Activated effector memory CD4-positive, alpha-beta T cell treated with Interleukin-2 at 50 U/mL for 16 hours (primary cell): Measurements from ENCODE around the gene GANC.

Source experiments
- DNase-seq: peaks from one replicate; pipeline ENCODE4 v3.0.0-alpha.2; 2020

The GANC gene

GRCh38 chr15:42348083-42348482, 75.1 kb downstream of the GANC start:
- no peak for DNase-seq

DNA sequence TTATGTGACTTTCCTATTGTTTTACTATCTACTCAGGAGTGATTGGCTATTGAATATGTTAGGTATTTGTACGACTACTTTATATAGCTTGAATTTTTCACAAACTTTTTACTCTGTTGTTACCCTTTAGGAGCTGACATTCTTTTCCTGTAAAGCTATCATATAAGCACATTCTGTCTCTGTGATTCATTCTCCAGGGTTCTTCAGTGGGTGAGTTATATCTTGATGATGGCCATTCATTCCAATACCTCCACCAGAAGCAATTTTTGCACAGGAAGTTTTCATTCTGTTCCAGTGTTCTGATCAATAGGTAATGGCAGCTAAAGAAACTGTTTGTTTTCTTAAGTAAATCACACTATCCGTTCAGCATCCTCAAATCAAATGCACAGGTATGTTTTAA, 76.2 kb downstream of the GANC start:
- no peak for DNase-seq

GRCh38 chr15:42352401-42352800, 79.4 kb downstream of the GANC start:
- no peak for DNase-seq

DNA sequence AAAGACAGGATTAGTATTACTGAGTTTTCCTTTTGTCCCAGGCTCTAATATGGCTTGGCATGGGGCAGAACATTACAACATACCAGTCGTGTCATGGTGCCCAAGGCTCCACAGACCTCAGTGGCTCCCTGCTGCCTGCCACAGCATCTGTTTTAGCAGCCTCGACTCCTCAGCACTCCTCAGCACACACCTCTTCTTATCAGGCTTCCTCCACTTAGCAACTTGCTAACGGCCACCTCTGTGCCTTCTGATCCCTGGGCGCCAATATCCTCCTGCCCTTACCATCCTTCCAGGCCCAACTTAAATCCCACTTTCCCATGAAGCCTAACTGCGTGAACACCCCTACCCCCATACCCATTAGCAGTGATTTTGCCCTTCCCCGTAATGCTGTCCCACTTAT, 80.1 kb downstream of the GANC start:
- no peak for DNase-seq

DNA sequence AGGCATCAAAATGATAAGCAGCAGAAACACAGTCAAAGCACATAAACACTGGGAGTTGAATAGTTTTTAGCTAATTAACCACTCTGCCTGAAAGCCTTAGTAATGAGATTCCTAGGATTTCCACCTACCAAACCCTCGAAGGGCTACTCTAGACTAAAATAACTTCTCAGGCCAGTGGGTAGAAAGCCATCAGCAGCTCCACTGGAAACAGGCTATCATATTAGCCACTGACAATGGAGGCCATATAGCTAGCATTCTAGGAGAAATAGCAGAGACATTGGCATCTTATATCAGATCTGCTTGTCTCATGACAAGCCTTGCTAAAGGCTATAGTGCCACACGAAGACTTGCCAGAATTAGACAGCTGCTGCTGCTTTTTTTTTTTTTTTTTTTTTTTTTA, 81.8 kb downstream of the GANC start:
- no peak for DNase-seq

DNA sequence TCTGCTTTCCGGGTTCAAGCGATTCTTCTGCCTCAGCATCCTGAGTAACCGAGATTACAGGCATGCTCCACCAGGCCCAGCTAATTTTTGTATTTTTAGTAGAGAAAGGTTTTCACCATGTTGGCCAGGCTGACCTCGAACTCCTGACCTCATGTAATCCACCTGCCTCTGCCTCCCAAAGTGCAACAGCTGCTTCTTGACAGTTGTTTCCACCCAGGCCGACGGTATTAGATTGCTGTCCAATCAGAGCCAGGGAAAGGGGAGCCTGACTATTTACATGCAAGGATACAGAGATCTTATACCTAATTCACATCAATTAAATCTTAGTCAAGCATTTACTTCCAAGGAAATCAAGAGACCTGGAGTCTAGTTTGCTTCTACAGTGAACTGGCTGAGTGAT, 82.3 kb downstream of the GANC start:
- DNase-seq: no peak

DNA sequence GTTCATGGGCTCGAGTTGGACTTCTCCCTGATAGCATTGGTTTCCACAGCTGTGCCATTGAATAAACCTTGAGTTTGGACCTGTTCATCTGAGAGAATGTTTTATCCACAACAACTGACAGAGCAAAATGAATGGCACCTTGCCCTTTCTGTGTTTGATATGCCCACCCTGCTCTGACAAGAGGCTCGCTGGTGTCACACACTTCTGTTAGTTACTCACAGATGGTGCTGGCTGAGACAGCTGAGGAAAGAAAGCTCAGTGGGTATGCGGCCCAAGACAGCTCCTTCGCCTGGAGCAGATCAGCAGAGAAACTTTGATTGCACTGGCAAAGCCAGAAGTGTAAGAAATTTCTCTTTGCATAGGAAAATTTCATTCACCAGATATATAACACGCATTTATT, 83.8 kb downstream of the GANC start:
- DNase-seq: no peak

DNA sequence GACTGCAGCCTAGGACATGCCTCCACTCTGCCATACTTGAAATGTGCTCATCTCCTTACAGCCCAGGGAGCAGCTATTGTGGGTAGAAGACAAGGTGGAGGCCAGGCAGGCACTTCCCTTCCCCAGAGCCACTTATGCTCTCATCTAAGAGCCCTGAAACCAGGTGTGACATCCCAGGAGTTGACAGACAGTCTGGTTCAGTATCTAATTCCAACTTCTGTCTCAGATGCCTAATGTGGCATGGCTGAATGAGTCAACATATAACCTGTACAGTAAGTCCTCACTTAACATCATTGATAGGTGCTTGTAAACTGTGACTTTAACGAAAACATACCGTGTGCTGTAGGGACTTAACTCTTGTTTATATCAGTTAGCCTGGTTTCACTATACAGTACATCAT, 85.1 kb downstream of the GANC start:
- no peak for DNase-seq

DNA sequence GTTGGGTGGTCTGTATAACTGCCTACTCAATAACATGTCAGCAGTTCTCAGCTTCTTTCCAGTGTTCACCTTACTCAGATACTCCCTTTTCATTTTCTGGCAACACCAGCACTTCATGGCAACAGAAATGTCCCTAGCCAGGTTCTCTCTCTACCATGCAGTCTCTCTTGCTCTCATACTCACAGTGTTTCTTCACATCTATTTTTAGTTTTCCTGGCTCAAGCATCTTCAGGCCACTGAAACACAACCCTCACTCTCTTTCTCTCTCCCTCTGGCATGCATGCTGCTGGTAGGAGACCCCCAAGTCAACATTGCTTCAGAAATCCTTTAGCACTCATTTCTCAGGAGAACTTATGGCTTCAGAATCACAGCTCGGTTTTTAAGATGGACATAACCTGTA, 86.2 kb downstream of the GANC start, which contains the start of gene CAPN3:
Gene CAPN3 (plus strand): TSS at position 253 of the 400 bp plus-strand sequence. CDS start 305 bp downstream, outside the sequence.
- no peak for DNase-seq

DNA sequence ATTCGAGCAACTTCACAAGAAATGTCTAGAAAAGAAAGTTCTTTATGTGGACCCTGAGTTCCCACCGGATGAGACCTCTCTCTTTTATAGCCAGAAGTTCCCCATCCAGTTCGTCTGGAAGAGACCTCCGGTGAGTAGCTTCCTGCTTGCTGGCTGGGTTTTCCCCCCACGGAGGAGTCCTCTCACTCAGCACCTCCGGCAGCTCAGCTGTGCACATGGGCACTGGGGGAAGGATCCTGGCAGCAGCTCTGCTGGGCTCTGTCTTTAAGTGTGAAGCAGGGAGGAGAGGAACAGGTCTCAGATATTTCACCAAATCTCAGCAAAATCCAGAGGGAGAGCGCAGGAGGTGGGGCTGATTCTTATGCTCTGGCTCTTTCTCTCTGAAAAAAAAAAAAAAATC, 87.0 kb downstream of the GANC start:
- no peak for DNase-seq

GRCh38 chr15:42360535-42361112, 87.6 kb downstream of the GANC start:
- no peak for DNase-seq

GRCh38 chr15:42363487-42363886, 90.5 kb downstream of the GANC start:
- no peak for DNase-seq

DNA sequence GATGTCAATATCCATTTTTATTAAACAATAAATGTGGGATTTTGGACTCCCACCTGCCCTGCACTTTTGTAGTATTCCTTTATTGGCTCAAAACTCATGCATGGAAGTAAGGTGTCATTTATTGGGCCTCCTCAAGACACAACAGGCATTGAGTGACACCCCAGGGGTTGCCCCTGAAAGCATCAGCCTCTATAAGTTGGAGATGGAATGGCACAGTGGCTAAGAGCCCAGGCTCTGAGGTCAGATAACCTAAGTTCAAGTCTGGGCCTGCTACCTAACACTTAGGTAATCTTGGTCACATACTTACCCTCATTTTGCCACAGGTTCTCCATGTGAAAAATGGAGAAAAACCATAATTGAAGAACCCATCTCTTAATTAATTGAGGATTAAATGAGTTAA, 90.9 kb downstream of the GANC start:
- no peak for DNase-seq

GRCh38 chr15:42364529-42364928, 91.5 kb downstream of the GANC start:
- DNase-seq: no peak

DNA sequence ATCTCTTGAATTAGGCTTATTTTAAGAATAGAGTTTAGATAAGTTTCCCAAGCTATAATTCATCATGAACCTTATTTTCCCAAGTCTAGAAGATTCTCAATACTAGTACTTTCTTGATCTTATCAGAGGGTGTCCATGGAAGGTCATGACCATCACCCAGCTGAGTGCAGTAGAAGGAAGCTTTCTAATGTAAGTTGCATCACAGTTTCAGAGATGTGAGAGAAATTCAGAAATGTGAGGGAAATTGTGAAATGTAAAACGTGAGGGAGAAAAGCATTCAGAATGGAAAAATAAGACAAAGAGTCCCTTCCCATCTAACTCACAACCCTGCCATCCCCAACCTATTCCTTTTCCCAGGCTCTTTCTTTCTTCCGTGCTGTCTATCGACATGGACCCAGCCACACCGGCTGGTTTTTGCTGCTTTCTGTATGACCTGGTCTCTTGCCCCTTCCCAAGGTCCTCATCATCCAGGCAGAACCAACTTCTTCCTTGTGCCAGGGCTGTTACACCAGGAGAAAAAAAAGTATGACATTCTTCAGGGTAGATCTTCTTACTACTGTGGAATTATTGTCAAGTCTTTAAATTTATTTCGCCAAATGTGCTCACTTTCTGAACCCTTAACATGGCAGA, 93.0 kb downstream of the GANC start:
- no peak for DNase-seq

DNA sequence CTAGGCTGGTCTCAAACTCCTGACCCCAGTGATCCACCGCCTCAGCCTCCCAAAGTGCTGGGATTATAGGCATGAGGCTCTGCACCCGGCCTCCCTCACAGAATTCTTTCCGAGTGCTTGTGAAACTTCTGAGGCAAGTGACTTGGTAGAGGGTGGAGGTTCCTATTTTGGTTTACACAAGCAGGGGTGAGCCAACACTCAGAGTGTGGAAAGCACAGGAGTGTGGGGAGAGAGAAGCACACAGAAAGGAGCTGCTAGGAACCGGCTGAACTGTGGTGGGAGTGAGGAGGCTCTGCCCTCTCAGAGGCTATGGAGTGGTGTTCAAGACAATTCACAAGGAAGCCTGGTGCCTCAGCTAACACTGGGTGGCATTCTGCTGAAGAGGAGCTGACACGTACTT, 94.0 kb downstream of the GANC start:
- DNase-seq: no peak

GRCh38 chr15:42368096-42368495, 95.1 kb downstream of the GANC start:
- no peak for DNase-seq

- DNase-seq: no peak
Measured at GRCh38 chr15:42371096-42371495, 98.1 kb downstream of the GANC start.

GRCh38 chr15:42373274-42373673, 100.3 kb downstream of the GANC start:
- no peak for DNase-seq

- DNase-seq: no peak
Measured at GRCh38 chr15:42373936-42374335, 100.9 kb downstream of the GANC start.

DNA sequence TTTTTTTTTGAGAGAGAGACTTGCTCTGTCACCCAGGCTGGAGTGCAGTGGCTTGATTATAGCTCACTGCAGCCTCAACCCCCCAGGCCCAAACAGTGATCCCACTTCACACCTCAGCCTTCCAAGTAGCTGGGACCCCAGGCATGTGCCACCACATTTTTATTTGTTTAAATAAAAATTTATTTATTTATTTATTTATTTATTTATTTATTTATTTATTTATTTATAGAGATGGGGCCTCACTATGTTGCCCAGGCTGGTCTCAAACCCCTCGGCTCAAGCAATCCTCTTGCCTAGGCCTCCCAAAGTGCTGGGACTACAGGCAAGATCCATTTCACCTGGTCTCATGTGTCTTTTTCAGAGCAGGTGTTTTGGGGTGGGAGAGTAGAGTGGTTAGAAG, 101.8 kb downstream of the GANC start:
- DNase-seq: no peak

DNA sequence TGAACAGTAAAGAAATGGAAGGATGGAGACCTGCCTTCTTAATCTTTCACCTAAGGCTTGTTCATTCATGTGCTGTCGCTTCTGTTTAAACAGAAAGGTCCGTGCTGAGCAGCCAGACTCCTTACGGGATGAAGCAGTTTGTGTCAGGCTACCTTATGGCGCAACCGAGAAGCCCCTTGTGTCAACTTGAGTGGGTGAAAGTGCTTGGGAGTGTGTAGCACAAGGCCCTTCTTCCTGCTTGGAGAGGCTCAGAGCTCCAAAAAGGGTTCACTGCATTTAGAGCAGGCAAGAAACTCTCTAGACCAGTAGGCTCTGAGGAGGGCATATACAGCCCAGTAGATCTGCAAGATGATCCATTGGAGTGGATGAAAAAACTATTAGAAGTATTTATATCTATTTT, 102.3 kb downstream of the GANC start:
- DNase-seq: no peak

DNA sequence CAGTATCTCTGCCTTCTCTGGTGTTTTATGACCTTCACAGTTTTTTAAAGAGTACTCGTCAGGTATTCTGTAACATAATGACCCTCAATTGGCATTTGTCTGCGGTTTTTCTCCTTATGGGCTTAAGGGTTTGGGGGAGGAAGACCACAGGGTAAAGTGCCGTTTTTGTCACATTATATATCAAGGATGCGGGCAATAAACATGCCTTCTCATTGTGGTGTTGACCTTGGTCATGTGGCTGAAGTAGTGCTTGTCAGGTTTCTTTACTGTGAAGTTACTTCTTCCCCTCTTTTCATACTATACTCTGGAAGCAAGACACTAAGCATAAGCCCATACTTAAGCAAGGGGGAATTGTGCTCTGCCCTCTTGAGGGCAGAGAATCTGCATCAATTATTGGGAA, 102.9 kb downstream of the GANC start:
- no peak for DNase-seq

GRCh38 chr15:42378011-42378410, 105.0 kb downstream of the GANC start:
- DNase-seq: no peak

DNA sequence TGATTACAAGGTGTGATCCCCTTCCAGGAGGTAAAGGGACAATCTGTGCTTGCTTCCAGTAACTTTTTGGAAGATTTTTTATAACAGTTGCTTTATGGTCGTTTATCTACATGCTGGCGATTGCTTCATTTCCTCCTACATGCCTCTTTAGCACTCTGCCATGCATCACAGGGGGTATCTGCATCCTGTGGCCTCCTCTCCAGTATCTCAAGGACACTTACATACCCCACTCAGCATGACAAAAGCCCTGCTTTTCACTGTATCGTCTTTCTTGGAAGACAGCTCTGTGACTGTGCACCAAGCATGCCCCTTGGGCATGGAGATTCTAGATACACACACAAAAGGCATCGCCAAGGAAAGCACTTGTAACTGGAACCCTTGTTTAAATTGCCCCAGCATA, 111.6 kb downstream of the GANC start:
- no peak for DNase-seq
